GM21723 (cell line): ENCODE data around the gene FAHD2B.
"Not testable (repeated sequence)": the region's sequence is repeated elsewhere in the genome, so short reads cannot be mapped to it uniquely, and the experiment has no call there.

Experiments used
- ATAC-seq: cut with Tn5 transposase; IDR thresholded peaks from one replicate; pipeline ENCODE4 v1.9.1; 2021; ENCODE audit warnings: mild to moderate bottlenecking, moderate library complexity; ENCODE audit not compliant: unreplicated experiment

Gene FAHD2B

DNA sequence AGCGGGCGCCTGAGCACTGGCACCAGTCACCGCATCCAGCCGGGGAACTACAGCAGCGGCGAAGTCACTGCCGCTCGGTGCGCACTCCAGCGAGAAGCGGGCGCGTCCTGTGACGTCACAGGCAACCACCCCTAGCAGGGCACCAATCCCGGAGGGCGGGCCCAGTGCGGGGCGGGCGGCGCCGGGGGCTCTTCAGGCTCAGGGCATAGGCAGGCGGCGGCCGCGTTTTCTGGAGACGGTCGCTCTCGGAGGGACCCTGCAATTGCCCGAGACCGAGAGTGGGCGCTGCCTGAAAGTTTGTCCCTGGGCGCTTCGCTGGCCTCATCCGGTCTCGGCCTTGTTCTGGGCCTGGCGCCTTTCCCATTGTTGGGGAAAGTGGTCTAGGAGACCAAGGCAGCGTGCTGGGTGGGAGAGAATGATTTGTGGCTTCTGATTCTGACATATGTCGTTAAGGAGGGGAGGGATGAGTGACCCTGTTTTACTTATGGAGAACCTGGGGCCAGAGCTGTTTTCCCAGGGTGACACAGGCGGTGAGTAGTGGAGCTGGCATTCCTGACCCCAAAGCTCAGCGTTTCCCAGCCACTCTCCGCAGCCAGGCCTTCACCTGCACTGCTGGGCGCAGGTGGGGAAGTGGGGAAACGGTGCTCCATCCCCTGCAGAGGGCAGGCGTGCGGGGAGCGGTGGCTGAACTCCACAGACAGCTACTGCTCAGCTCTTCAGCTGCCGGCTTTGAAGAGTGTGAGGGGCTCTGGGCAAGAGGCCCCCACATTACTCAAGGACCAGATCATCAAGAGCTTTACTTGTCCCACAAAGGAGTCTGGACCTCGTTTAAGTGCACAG is at the start of gene FAHD2B:
Gene FAHD2B, minus strand, starts transcription at position 111 of the 840 bp plus-strand sequence. CDS start 3,176 bp downstream, outside the sequence.
- ATAC-seq = peak; percentile 89

DNA sequence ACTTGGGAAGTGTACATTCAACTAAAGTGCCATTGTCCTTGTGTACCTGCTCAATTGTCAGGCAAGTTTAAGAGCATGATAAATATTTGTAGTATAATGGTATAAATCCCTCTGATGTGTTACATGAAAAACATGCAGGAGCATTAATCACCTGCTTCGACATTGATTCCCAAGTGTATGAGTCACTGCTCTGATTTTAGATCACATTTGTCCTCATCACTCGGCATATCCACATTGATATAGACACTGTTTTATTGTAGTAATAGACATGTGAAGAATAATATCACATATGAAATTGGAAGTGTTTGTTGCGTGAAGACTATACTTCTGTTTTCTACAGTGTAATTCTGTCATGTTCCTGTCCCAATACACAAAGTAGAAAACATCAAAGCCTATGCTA is 49.3 kb upstream of the FAHD2B start:
- not testable (repeated sequence) for ATAC-seq

DNA sequence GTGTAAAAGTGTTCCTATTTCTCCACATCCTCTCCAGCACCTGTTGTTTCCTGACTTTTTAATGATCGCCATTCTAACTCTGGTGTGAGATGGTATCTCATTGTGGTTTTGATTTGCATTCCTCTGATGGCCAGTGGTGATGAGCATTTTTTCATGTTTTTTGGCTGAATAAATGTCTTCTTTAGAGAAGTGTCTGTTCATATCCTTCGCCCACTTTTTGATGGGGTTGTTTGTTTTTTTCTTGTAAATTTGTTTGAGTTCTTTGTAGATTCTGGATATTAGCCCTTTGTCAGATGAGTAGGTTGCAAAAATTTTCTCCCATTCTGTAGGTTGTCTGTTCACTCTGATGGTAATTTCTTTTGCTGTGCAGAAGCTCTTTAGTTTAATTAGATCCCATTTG is 34.4 kb upstream of the FAHD2B start:
- not testable (repeated sequence) for ATAC-seq

- not testable (repeated sequence) for ATAC-seq
Observed at GRCh38 chr2:97113882-97114255, 19.2 kb upstream of the FAHD2B start.

DNA sequence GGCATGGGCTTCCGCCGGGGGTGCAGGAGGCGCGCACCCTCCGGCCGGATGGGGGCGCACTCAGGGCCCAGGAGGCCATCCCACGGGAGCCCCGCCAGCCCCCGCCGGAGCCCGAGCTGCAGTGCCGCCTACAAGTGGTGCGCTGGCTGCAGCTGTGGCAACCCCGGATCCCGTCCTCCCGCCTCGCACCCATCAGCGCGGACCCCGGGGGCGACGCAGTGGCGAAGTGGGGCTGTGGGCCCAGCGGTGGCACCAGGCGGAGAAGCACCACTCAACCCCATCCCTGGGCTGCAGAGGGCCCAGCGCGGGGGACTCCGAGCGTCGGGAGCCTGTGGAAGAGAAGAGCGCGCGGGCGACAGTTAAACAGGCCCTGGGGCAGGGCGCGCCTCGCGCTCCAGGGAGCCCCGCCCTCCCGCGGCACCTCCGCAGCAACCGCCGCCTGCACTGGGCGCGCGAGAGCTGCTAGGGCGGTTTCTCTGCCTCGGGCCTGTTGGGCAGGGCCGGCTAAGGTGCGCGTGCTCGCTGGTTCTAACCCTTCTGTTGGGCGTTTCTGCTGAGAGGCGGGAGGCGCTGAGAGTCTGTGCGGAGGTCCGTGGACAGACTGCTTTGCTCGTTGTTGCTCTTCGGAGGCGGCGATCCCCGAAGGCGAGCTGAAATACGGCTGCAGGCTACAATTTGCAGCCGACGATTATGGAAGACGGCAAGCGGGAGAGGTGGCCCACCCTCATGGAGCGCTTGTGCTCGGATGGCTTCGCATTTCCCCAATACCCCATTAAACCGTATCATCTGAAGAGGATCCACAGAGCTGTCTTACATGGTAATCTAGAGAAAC is 18.6 kb upstream of the FAHD2B start, which contains the start of gene ANKRD36:
Gene ANKRD36, plus strand, starts transcription at position 104 of the 832 bp plus-strand sequence. Its CDS starts 587 bp downstream, at position 691.
- ATAC-seq = peak; percentile 96

GRCh38 chr2:97112320-97113049 is 17.8 kb upstream of the FAHD2B start:
- ATAC-seq = peak; percentile 58

DNA sequence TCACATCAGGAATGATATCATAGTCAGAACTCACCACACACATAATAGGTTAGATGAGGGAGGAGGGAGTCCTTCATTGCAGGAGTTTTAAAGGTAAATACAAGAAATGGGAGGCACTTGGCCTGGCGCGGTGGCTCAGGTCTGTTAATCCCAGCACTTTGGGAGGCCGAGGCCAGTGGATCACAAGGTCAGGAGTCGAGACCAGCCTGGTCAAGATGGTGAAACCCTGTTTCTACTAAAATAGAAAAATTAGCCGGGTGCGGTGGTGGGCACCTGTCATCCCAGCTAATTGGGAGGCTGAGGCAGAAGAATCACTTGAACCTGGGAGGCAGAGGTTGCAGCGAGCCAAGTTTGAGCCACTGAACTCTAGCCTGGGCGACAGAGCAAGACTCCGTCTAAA is 16.6 kb upstream of the FAHD2B start:
- ATAC-seq = not testable (repeated sequence)

DNA sequence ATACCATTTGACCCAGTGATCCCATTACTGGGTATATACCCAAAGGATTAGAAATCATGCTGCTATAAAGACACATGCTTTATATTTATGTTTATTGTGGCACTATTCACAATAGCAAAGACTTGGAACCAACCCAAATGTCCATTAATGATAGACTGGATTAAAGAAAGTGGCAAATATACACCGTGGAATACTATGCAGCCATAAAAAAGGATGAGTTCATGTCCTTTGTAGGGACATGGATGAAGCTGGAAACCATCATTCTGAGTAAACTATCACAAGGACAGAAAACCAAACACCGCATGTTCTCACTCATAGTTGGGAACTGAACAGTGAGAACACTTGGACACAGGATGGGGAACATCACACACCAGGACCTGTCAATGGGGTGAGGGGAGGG is 12.2 kb upstream of the FAHD2B start:
- not testable (repeated sequence) for ATAC-seq

GRCh38 chr2:97098786-97099372 is 4.2 kb upstream of the FAHD2B start:
- not testable (repeated sequence) for ATAC-seq

DNA sequence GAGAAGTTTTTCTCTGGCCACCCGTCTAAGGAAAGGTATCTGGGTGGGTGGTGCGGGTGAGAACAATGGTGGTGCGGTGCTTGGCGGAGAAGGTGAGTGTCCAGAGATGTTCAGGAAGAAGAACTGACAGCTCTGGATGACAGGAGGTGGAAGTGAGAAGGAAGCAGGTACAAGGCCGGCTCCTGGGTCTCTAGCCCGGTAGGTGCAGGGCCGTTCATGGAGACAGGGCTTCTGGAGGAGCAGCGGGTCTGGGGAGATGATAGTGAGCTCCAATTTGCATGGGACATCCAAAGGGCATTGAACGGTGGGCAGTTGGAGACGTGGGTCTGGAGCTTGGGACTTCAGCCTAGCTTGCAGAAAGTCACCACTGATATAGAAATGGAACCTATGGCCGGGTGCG is 979 bp upstream of the FAHD2B start:
- ATAC-seq = no peak

GRCh38 chr2:97093983-97094771 is 505 bp downstream of the FAHD2B start:
- ATAC-seq = peak; percentile 44

DNA sequence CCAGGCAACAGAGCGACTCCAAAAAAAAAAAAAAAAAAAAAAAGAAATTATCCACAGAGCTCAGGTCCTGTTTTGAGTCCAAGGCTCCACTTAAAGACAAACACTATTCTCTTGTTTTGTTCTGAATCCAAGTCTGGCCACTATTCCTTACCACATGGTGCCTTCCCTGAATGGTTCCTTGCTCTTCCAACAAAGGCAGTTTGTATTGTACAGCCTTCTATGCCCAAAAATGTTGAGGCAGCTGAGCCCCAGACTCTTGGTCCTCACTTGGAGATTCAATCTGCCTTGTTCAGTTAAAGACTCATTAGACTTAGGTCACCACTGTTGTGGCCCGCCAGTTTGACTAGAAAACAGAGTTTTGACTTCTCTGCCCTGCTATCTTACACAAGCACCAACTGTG is 1.7 kb downstream of the FAHD2B start:
- ATAC-seq = not testable (repeated sequence)

DNA sequence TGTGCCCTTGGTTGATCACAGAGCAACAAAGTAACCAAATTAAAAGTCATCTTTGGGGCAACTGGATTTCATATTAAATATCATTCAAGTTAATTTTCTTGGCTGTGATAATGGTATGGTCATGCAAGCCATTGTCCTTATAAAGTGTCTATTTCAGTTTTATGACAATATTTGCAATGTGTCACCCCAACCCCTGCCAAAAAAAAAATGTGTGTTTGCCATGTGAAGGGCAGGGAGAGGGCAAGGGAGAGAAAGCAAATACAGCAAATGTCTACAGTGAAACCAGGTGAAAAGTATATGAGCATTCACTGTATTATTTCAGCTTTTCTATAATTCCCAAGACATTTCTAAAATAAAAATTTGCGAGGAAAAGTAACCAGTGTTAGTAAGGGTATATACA is 6.0 kb downstream of the FAHD2B start:
- not testable (repeated sequence) for ATAC-seq

DNA sequence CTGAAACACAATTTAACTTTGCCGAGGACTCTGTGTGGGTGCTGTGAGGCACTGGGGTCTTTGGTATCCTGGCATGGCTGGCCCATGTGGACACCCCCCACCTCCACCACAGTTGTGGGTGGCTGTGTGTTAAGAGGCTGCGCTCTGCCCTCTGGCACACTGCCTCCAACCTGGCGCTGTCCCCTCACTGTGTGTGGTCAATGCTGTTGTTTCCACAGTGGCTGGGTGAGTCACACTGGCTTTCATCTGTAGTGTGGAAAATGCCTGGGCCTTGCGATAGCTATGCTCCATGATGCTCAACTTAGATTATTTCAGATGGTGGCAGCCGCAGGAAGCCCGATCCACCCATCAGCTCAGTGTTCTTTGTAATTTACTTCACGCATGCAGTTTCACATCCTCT is 9.6 kb downstream of the FAHD2B start:
- ATAC-seq = not testable (repeated sequence)

DNA sequence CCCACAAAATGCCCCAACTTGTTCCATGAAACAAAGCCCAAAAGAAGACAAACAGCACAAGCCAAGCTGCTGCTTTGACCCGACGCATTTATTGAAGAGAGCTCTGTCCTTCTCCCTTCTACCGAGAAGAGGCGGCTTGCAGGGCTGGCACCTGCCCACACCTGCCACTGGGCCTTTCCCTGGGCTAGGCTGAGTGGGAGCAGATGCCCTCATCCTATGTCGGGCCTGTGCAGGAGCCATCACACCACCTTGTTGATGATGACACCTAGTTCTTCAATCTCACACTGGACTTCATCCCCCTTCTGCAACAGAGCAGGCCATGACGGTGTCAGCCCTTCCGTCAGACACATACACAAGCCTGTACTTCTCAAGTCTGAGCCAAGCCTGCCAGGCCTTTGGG is 11.2 kb downstream of the FAHD2B start:
- not testable (repeated sequence) for ATAC-seq

DNA sequence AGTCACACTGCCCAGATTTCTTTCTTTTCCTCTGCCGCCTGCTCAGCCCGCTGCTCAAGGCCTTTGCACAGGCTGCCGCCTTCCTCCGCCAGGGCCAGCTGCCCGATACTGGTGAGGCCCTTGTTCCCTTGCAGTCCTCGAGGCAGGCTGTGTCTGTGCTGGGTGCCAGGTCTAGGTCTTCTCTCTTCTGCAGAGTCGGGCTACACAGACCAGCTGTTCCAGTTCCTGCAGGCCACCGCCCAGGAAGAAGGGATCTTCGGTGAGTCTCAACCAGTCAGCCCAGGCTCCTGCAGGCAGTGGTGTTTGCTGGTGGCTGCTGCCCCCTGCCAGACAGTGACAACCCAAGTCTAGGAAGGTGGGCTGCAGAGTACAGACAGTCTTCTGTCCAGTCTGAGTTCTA is 12.5 kb downstream of the FAHD2B start:
- ATAC-seq = not testable (repeated sequence)

DNA sequence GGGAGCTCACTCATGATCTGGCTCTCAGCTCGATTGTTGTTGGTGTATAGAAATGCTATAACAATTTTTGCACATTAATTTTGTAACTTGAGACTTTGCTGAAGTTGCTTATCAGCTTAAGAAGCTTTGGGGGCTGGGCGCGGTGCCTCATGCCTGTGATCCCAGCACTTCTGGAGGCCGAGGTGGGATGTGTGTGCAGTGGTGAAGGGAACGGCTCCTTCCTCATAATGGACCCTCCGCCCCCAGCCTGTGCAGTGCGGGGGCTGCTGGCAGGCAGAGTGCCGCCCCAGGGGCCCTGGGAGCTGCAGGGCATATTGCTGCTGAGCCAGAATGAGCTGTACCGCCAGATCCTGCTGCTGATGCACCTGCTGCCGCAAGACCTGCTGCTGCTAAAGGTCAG is 13.8 kb downstream of the FAHD2B start:
- not testable (repeated sequence) for ATAC-seq

- not testable (repeated sequence) for ATAC-seq
Observed at GRCh38 chr2:97077213-97077612, 17.5 kb downstream of the FAHD2B start.

DNA sequence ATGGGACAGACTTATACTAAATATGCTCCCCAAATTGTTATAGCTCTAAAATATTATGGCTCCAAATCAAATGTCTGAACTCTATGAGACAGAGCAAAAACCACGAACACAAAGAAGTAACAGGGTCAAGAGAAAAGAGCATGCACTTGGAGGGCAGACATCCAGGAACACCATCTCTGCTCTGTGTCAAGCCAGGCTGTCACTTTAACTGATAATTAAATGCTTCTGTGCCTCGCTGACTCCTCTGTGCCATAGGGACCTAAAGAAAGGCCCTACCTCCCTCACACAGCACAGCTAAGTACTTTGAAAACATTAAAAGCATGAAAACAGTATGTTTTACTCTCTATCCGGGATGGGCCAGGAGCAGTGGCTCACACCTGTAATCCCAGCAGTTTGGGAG is 23.8 kb downstream of the FAHD2B start:
- ATAC-seq = not testable (repeated sequence)

DNA sequence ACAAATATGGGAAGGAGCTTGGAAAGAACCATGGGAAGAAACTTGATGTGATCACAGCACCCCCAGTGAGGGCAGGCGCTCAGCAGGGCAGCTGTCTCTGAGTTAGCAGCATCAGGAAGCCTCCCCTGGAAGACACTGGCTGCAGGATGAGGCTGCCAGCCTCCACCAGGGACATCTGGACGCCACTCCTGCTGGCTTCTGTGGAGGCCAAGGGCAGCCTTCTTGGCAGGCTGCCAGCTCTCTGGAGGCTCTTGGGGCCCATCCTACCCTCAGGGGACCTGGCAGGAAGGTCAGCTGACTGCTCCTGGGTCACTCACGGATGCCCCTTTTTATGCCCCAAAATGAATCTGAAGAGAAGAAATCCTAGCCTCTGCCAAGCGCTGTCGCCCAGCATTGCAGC is 26.0 kb downstream of the FAHD2B start:
- ATAC-seq = not testable (repeated sequence)
